GM23338 (cell line): ENCODE data around the gene UVRAG. TPM values are rescaled to one million over a fixed set of nuclear protein-coding genes. Genes with fewer than 3 reads are reported as not detected.
"Not testable (repeated sequence)": the region's sequence is repeated elsewhere in the genome, so short reads cannot be mapped to it uniquely, and the experiment has no call there.

Experiments
- ATAC-seq: fragments of 200-7000 bp; cut with Tn5 transposase; 3 replicates; pipeline ENCODE4 v1.9.1; 2020
- DNase-seq: peaks from one replicate; pipeline ENCODE4 v3.0.0-alpha.2; 2015; ENCODE audit warnings: low spot score
- H2AFZ ChIP-seq: fragments of 200-600 bp; sonication (generic); 2 replicates; pipeline ENCODE4 v1.8.0; 2016; ENCODE audit warnings: antibody characterized with exemption, mild to moderate bottlenecking, moderate library complexity
- H3F3A ChIP-seq: fragments of 200-600 bp; sonication (generic); replicated peaks from 2 replicates; pipeline ENCODE4 v1.8.0; 2017; ENCODE audit warnings: antibody characterized with exemption, mixed run types, low read depth
- H3K27ac ChIP-seq: fragments of 200-600 bp; sonication (generic); 2 replicates; pipeline ENCODE4 v1.6.1; 2016; ENCODE audit warnings: low read depth
- H3K27me3 ChIP-seq: fragments of 200-600 bp; sonication (generic); 2 replicates; pipeline ENCODE4 v1.8.0; 2016; ENCODE audit warnings: mild to moderate bottlenecking, mixed run types, moderate library complexity; ENCODE audit not compliant: insufficient read depth
- H3K36me3 ChIP-seq: fragments of 200-600 bp; sonication (generic); 2 replicates; pipeline ENCODE4 v1.8.0; 2016; ENCODE audit warnings: mild to moderate bottlenecking; ENCODE audit not compliant: insufficient read depth
- H3K4me1 ChIP-seq: fragments of 200-600 bp; sonication (generic); 2 replicates; pipeline ENCODE4 v1.8.0; 2016; ENCODE audit warnings: mild to moderate bottlenecking, moderate library complexity; ENCODE audit not compliant: insufficient read depth
- H3K4me2 ChIP-seq: fragments of 200-600 bp; sonication (generic); 2 replicates; pipeline ENCODE4 v1.7.1; 2017; ENCODE audit warnings: mixed run types
- H3K4me3 ChIP-seq: fragments of 200-600 bp; sonication (generic); 2 replicates; pipeline ENCODE4 v1.6.1; 2016; ENCODE audit warnings: mixed run types
- H3K79me2 ChIP-seq: fragments of 200-600 bp; sonication (generic); replicated peaks from 2 replicates; pipeline ENCODE4 v1.8.0; 2017; ENCODE audit warnings: mild to moderate bottlenecking; ENCODE audit not compliant: insufficient read depth
- H3K9me2 ChIP-seq: fragments of 200-600 bp; sonication (generic); 2 replicates; pipeline ENCODE4 v1.8.0; 2017; ENCODE audit not compliant: insufficient read depth
- H4K20me1 ChIP-seq: fragments of 200-600 bp; sonication (generic); replicated peaks from 2 replicates; pipeline ENCODE4 v1.8.0; 2017; ENCODE audit warnings: mild to moderate bottlenecking; ENCODE audit not compliant: insufficient read depth
- H3K27ac Mint-ChIP-seq: 2 replicates; pipeline ENCODE4 v1.8.0; 2020; ENCODE audit warnings: inconsistent platforms, mild to moderate bottlenecking, moderate library complexity, mixed read lengths
- H3K27me3 Mint-ChIP-seq: 3 replicates; pipeline ENCODE4 v1.8.0; 2022; ENCODE audit warnings: low read depth, mild to moderate bottlenecking, moderate library complexity, mixed read lengths, inconsistent platforms; ENCODE audit not compliant: insufficient read depth, poor library complexity
- H3K36me3 Mint-ChIP-seq: 3 replicates; pipeline ENCODE4 v1.8.0; 2021; ENCODE audit warnings: low read depth, mild to moderate bottlenecking, inconsistent platforms, moderate library complexity, mixed read lengths
- H3K4me1 Mint-ChIP-seq: 3 replicates; pipeline ENCODE4 v1.8.0; 2020; ENCODE audit warnings: mild to moderate bottlenecking, inconsistent platforms, mixed read lengths
- H3K4me3 Mint-ChIP-seq: 3 replicates; pipeline ENCODE4 v1.8.0; 2021; ENCODE audit warnings: moderate library complexity, mild to moderate bottlenecking, inconsistent platforms, mixed read lengths
- H3K9me3 Mint-ChIP-seq: 3 replicates; pipeline ENCODE4 v1.8.0; 2020; ENCODE audit warnings: moderate library complexity, mild to moderate bottlenecking, inconsistent platforms, mixed read lengths
- EZH2phosphoT487 ChIP-seq: fragments of 200-600 bp; sonication (generic); IDR thresholded peaks from one replicate; pipeline ENCODE4 v1.8.1; 2018; ENCODE audit warnings: antibody characterized with exemption; ENCODE audit not compliant: unreplicated experiment
- NANOG ChIP-seq: IDR thresholded peaks from 2 replicates; pipeline ENCODE4 v1.6.1; 2016; ENCODE audit warnings: antibody characterized with exemption, borderline replicate concordance
- ZNF331 ChIP-seq: fragments of 250-450 bp; sonication (Bioruptor Pico); IDR thresholded peaks from 2 replicates; pipeline ENCODE4 v1.5.0; 2020; ENCODE audit warnings: low read depth, mild to moderate bottlenecking, moderate library complexity
- polyA plus RNA-seq: library from polyadenylated mRNA; unstranded; fragments of >200 nt; fragmentation: Nextera tagmentation; extraction: Ambion mirVana; gene quantifications from 2 replicates; pipeline ENCODE4 v1.2.1, GENCODE V29; 2016
- total RNA-seq: library from RNA; depleted of rRNA; stranded (reverse); fragments of >200 nt; shearing (Covaris generic); gene quantifications from 2 replicates; pipeline ENCODE4 v1.2.3, GENCODE V29; 2014
- TF ChIP-seq, protein P1 (sequence below): fragments of 250-450 bp; sonication (Bioruptor Pico); IDR thresholded peaks from 2 replicates; pipeline ENCODE4 v1.5.0; 2020; ENCODE audit warnings: mild to moderate bottlenecking, moderate library complexity
- TF ChIP-seq, protein P2 (sequence below): IDR thresholded peaks from 2 replicates; pipeline ENCODE4 v1.6.1; 2016; ENCODE audit warnings: antibody characterized with exemption

Gene UVRAG
- total and polyA plus RNA-seq, 2 experiments from 2014 or later: 15.3 to 17.4 TPM

DNA sequence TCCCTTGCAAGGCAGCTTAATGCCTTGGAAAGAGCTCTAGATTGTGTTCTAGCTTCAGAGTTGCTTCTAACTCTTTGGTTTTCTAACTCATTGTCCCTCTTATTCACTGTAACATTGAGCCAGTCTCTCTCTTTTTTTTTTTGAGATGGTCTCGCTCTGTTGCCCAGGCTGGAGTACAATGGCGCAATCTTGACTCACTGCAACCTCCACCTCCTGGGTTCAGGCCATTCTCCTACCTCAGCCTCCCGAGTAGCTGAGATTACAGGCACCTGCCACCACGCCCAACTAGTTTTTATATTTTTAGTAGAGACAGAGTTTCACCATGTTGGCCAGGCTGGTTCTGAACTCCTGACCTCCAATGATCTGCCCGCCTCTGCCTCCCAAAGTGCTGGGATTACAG, 266.1 kb downstream of the UVRAG start:
- H3K9me3 Mint-ChIP-seq, H3K79me2 ChIP-seq, H3F3A ChIP-seq, H3K4me3 ChIP-seq, H4K20me1 ChIP-seq, H3K27ac ChIP-seq, H3K9me2 ChIP-seq, H3K4me1 ChIP-seq, H3K4me2 ChIP-seq, DNase-seq, H2AFZ ChIP-seq, H3K27me3 ChIP-seq, H3K4me3 Mint-ChIP-seq, H3K27ac Mint-ChIP-seq, H3K4me1 Mint-ChIP-seq, ATAC-seq, H3K36me3 Mint-ChIP-seq, H3K27me3 Mint-ChIP-seq, H3K36me3 ChIP-seq: not testable (repeated sequence)

DNA sequence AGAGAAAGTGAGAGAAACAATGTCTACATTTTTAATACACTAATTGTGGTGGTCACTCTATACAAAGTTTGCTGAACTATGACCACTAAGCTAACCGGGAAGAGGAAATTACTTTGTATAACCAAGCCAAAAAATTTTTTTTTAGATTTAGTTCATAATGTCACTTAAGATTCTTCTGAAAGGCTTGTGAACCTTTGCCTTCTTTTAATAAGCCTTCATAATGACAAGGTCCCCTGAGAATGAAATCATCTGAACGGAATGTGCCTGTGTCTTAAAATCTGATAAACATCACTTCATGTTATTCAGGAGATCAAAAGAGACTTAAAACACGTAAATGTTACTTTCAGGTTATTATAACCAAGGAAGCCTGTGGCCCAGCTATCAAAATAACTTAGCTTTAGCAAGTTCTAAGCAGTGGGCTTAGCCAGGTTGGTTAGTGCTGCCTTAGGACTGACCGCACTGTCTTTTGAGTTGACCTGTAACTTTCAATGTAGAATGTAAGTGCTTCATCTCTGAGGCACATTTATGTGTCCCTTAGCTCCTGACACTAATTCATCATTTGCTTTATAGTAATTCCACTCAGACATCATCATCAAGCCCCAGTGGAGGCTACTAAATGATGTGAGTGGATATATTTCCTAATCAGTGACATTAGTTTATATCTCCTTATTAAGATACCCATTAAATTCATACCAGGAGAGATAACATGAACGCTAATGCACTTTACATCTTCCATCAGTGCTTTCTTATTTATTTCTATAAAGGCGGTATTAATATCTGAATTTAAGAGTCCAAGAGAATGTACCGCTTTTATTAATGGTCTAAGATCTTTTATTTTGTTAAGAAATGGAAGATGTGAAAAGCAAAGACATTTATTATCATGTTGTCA, 268.8 kb downstream of the UVRAG start:
- H3K4me2 ChIP-seq: no peak overlapping the region

More for the DNA sequence above, 268.8 kb downstream of the UVRAG start:
- Mint-ChIP-seq H3K27ac (no peak overlapping the region), H3K9me3 (no peaks in the 10 kb centered on the region), H3K27me3 (peaks cover 2% of the 10 kb centered on the region), H3K4me3 (no peak overlapping the region), H3K36me3 (peaks cover 2% of the 10 kb centered on the region; the same call in 1 of the 3 replicates), H3K4me1 (peaks cover 24% of the 10 kb centered on the region)
- no peak overlapping the region for H3K27ac ChIP-seq
- no peaks in the 10 kb centered on the region for H3F3A ChIP-seq
- ATAC-seq (no peak), DNase-seq (no peak)
- H3K27me3 ChIP-seq: no peaks in the 10 kb centered on the region
- TF ChIP-seq, protein P1, sequence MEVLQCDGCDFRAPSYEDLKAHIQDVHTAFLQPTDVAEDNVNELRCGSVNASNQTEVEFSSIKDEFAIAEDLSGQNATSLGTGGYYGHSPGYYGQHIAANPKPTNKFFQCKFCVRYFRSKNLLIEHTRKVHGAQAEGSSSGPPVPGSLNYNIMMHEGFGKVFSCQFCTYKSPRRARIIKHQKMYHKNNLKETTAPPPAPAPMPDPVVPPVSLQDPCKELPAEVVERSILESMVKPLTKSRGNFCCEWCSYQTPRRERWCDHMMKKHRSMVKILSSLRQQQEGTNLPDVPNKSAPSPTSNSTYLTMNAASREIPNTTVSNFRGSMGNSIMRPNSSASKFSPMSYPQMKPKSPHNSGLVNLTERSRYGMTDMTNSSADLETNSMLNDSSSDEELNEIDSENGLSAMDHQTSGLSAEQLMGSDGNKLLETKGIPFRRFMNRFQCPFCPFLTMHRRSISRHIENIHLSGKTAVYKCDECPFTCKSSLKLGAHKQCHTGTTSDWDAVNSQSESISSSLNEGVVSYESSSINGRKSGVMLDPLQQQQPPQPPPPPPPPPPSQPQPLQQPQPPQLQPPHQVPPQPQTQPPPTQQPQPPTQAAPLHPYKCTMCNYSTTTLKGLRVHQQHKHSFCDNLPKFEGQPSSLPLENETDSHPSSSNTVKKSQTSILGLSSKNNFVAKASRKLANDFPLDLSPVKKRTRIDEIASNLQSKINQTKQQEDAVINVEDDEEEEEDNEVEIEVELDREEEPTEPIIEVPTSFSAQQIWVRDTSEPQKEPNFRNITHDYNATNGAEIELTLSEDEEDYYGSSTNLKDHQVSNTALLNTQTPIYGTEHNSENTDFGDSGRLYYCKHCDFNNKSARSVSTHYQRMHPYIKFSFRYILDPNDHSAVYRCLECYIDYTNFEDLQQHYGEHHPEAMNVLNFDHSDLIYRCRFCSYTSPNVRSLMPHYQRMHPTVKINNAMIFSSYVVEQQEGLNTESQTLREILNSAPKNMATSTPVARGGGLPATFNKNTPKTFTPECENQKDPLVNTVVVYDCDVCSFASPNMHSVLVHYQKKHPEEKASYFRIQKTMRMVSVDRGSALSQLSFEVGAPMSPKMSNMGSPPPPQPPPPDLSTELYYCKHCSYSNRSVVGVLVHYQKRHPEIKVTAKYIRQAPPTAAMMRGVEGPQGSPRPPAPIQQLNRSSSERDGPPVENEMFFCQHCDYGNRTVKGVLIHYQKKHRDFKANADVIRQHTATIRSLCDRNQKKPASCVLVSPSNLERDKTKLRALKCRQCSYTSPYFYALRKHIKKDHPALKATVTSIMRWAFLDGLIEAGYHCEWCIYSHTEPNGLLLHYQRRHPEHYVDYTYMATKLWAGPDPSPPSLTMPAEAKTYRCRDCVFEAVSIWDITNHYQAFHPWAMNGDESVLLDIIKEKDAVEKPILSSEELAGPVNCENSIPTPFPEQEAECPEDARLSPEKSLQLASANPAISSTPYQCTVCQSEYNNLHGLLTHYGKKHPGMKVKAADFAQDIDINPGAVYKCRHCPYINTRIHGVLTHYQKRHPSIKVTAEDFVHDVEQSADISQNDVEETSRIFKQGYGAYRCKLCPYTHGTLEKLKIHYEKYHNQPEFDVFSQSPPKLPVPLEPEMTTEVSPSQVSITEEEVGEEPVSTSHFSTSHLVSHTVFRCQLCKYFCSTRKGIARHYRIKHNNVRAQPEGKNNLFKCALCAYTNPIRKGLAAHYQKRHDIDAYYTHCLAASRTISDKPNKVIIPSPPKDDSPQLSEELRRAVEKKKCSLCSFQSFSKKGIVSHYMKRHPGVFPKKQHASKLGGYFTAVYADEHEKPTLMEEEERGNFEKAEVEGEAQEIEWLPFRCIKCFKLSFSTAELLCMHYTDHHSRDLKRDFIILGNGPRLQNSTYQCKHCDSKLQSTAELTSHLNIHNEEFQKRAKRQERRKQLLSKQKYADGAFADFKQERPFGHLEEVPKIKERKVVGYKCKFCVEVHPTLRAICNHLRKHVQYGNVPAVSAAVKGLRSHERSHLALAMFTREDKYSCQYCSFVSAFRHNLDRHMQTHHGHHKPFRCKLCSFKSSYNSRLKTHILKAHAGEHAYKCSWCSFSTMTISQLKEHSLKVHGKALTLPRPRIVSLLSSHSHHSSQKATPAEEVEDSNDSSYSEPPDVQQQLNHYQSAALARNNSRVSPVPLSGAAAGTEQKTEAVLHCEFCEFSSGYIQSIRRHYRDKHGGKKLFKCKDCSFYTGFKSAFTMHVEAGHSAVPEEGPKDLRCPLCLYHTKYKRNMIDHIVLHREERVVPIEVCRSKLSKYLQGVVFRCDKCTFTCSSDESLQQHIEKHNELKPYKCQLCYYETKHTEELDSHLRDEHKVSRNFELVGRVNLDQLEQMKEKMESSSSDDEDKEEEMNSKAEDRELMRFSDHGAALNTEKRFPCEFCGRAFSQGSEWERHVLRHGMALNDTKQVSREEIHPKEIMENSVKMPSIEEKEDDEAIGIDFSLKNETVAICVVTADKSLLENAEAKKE (CRISPR knock-in tag): no peak
- TF ChIP-seq NANOG: no peak
- TF ChIP-seq EZH2phosphoT487: no peak
- TF ChIP-seq ZNF331 (CRISPR knock-in tag): no peak
- TF ChIP-seq, protein P2, sequence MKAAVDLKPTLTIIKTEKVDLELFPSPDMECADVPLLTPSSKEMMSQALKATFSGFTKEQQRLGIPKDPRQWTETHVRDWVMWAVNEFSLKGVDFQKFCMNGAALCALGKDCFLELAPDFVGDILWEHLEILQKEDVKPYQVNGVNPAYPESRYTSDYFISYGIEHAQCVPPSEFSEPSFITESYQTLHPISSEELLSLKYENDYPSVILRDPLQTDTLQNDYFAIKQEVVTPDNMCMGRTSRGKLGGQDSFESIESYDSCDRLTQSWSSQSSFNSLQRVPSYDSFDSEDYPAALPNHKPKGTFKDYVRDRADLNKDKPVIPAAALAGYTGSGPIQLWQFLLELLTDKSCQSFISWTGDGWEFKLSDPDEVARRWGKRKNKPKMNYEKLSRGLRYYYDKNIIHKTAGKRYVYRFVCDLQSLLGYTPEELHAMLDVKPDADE: no peak
- no peaks in the 10 kb centered on the region for H3K79me2 ChIP-seq
- H3K4me1 ChIP-seq: peaks cover 17% of the 10 kb centered on the region
- no peaks in the 10 kb centered on the region for H3K36me3 ChIP-seq
- no peak overlapping the region for H3K4me3 ChIP-seq
- no peak overlapping the region for H2AFZ ChIP-seq
- no peaks in the 10 kb centered on the region for H3K9me2 ChIP-seq
- H4K20me1 ChIP-seq: no peaks in the 10 kb centered on the region
